Esophagus squamous epithelium (tissue), 4 donors: ENCODE results near the gene RBM47.

Experiments
- POLR2A ChIP-seq, 4 donors: fragments of 450-650 bp; IDR thresholded peaks; one replicate each; pipeline ENCODE4 v1.6.1; 2017; ENCODE audit warnings: antibody characterized with exemption in 4 of 4, mild to moderate bottlenecking in 4 of 4, moderate library complexity in 3 of 4
- TF ChIP-seq, protein P1 (sequence below), 6 experiments: fragments of 450-650 bp in 4 of 6; fragments of 200-600 bp in 2 of 6; sonication (generic) in 2 of 6; IDR thresholded peaks; one replicate each; pipeline ENCODE4 v1.5.1; 2016 to 2019; ENCODE audit warnings: antibody characterized with exemption in 6 of 6, mild to moderate bottlenecking in 4 of 6, moderate library complexity in 4 of 6

DNA sequence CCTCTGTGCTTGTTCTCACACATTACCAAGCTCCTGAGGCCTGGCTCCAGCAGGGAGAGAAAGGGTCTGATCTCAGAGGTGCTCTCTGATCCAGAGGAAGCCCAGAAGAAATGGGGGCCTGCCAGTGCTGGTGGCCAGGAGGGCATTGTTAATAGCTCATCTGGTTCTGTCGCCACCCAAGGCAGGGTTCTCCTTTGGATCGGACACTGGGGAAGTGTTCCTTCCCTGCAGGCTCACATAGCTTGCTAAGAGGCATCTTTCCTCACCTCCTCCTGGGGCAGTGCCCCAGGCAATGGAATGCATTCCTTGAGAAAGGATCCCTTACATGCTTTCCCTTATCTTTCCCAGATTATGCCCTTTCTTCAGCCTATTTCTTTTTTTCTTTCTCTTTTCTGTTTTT lies 53.8 kb downstream of the RBM47 start:
- no peak for TF ChIP-seq POLR2A (IDR thresholded peaks at IDR 0.05)
- TF ChIP-seq, protein P1, sequence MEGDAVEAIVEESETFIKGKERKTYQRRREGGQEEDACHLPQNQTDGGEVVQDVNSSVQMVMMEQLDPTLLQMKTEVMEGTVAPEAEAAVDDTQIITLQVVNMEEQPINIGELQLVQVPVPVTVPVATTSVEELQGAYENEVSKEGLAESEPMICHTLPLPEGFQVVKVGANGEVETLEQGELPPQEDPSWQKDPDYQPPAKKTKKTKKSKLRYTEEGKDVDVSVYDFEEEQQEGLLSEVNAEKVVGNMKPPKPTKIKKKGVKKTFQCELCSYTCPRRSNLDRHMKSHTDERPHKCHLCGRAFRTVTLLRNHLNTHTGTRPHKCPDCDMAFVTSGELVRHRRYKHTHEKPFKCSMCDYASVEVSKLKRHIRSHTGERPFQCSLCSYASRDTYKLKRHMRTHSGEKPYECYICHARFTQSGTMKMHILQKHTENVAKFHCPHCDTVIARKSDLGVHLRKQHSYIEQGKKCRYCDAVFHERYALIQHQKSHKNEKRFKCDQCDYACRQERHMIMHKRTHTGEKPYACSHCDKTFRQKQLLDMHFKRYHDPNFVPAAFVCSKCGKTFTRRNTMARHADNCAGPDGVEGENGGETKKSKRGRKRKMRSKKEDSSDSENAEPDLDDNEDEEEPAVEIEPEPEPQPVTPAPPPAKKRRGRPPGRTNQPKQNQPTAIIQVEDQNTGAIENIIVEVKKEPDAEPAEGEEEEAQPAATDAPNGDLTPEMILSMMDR (IDR thresholded peaks at IDR 0.05): no peak
